ENCODE results near the gene RELA. TPM values are rescaled to one million over a fixed set of nuclear protein-coding genes. Genes with fewer than 3 reads are reported as not detected.

RELA gene
- total and polyA plus RNA-seq, 2 of the 13 experiments (the other 11 are each of a cell fraction or from before 2014, with no cell fraction given) = 21.4 to 40.5 TPM

DNA sequence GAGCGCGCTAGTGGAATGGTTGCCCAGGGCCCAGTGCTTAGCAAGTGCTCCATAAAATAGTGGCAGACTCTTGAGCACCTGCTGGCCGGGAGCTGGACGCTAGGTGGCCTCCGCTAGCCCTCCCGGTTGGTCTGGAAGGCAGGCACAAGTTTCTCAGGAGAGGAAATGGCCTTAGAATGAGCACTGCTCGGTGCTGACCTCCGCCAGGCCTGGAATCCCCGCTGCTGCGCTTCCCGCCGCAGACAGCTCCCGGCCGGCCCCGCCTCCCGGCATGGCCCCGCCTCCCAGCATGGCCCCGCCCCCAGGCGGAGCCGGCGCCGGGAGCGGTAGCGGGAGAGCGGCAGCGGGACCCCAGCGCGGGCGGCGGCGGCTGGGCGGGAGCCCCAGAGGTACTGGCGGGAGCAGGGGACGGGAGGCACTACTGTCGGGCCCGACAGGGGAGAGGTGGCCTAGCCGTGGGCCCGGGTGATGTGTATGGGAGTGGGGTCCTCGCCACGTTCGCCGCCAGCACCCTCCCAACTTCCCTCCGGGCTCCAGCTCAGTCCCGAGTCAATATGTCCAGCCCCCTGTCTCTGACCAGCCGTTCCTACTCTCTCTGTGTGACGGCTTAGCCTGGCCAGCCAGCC lies 24.8 kb downstream of the RELA start, which contains the start of gene SIPA1 (continued):
- TF ChIP-seq, protein P1, sequence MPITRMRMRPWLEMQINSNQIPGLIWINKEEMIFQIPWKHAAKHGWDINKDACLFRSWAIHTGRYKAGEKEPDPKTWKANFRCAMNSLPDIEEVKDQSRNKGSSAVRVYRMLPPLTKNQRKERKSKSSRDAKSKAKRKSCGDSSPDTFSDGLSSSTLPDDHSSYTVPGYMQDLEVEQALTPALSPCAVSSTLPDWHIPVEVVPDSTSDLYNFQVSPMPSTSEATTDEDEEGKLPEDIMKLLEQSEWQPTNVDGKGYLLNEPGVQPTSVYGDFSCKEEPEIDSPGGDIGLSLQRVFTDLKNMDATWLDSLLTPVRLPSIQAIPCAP (CRISPR knock-in tag; IDR thresholded peaks at IDR 0.05; ENCODE audit: low read depth) = no peak
- TF ChIP-seq RBFOX2 (IDR thresholded peaks at IDR 0.05; ENCODE audit: low read depth, low read length) = peak; percentile 86
- no peak for TF ChIP-seq PLRG1 (conservative IDR thresholded peaks at IDR 0.05)
- no peak; the same call in 1 of the 2 replicates for TF ChIP-seq NRL (CRISPR knock-in tag; IDR thresholded peaks at IDR 0.05; ENCODE audit: borderline replicate concordance)
- TF ChIP-seq, protein P2, sequence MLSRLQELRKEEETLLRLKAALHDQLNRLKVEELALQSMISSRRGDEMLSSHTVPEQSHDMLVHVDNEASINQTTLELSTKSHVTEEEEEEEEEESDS (CRISPR knock-in tag; IDR thresholded peaks at IDR 0.05; ENCODE audit: borderline replicate concordance) = 0 out of 2 replicates have a peak, but pooled peaks have one; percentile 61
- TF ChIP-seq MTF1 (CRISPR knock-in tag; IDR thresholded peaks at IDR 0.05) = no peak
- no peak for TF ChIP-seq MIXL1 (CRISPR knock-in tag; IDR thresholded peaks at IDR 0.05)
- no peak for TF ChIP-seq TP53 (CRISPR knock-in tag; conservative IDR thresholded peaks at IDR 0.05)
- peak; percentile 40; the same call in 1 of the 2 replicates for TF ChIP-seq MAZ (IDR thresholded peaks at IDR 0.05; ENCODE audit: borderline replicate concordance, low read depth, low read length)
- TF ChIP-seq MAZ (CRISPR knock-in tag; IDR thresholded peaks at IDR 0.05; ENCODE audit: low read depth) = peak; percentile 61; the same call in 1 of the 2 replicates
- no peak for TF ChIP-seq ESRRA (CRISPR knock-in tag; IDR thresholded peaks at IDR 0.05; ENCODE audit: low read depth)
- TF ChIP-seq, protein P3, sequence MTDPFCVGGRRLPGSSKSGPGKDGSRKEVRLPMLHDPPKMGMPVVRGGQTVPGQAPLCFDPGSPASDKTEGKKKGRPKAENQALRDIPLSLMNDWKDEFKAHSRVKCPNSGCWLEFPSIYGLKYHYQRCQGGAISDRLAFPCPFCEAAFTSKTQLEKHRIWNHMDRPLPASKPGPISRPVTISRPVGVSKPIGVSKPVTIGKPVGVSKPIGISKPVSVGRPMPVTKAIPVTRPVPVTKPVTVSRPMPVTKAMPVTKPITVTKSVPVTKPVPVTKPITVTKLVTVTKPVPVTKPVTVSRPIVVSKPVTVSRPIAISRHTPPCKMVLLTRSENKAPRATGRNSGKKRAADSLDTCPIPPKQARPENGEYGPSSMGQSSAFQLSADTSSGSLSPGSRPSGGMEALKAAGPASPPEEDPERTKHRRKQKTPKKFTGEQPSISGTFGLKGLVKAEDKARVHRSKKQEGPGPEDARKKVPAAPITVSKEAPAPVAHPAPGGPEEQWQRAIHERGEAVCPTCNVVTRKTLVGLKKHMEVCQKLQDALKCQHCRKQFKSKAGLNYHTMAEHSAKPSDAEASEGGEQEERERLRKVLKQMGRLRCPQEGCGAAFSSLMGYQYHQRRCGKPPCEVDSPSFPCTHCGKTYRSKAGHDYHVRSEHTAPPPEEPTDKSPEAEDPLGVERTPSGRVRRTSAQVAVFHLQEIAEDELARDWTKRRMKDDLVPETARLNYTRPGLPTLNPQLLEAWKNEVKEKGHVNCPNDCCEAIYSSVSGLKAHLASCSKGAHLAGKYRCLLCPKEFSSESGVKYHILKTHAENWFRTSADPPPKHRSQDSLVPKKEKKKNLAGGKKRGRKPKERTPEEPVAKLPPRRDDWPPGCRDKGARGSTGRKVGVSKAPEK (CRISPR knock-in tag; IDR thresholded peaks at IDR 0.05; ENCODE audit: borderline replicate concordance) = no peak
- no peak for TF ChIP-seq ZNF30 (CRISPR knock-in tag; IDR thresholded peaks at IDR 0.05)
- no peak for TF ChIP-seq RBAK (CRISPR knock-in tag; IDR thresholded peaks at IDR 0.05)
- no peak for TF ChIP-seq ZSCAN9 (CRISPR knock-in tag; IDR thresholded peaks at IDR 0.05; ENCODE audit: borderline replicate concordance)
- TF ChIP-seq SOX5 (CRISPR knock-in tag; IDR thresholded peaks at IDR 0.05; ENCODE audit: borderline replicate concordance) = peak; percentile 14; the same call in 1 of the 2 replicates
- TF ChIP-seq, protein P4, sequence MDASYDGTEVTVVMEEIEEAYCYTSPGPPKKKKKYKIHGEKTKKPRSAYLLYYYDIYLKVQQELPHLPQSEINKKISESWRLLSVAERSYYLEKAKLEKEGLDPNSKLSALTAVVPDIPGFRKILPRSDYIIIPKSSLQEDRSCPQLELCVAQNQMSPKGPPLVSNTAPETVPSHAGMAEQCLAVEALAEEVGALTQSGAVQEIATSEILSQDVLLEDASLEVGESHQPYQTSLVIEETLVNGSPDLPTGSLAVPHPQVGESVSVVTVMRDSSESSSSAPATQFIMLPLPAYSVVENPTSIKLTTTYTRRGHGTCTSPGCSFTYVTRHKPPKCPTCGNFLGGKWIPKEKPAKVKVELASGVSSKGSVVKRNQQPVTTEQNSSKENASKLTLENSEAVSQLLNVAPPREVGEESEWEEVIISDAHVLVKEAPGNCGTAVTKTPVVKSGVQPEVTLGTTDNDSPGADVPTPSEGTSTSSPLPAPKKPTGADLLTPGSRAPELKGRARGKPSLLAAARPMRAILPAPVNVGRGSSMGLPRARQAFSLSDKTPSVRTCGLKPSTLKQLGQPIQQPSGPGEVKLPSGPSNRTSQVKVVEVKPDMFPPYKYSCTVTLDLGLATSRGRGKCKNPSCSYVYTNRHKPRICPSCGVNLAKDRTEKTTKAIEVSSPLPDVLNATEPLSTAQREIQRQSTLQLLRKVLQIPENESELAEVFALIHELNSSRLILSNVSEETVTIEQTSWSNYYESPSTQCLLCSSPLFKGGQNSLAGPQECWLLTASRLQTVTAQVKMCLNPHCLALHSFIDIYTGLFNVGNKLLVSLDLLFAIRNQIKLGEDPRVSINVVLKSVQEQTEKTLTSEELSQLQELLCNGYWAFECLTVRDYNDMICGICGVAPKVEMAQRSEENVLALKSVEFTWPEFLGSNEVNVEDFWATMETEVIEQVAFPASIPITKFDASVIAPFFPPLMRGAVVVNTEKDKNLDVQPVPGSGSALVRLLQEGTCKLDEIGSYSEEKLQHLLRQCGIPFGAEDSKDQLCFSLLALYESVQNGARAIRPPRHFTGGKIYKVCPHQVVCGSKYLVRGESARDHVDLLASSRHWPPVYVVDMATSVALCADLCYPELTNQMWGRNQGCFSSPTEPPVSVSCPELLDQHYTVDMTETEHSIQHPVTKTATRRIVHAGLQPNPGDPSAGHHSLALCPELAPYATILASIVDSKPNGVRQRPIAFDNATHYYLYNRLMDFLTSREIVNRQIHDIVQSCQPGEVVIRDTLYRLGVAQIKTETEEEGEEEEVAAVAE (CRISPR knock-in tag; IDR thresholded peaks at IDR 0.05; ENCODE audit: borderline replicate concordance) = no peak
- TF ChIP-seq PHF20 (CRISPR knock-in tag; IDR thresholded peaks at IDR 0.05) = peak; percentile 39; the same call in 1 of the 2 replicates
- no peak; the same call in 1 of the 2 replicates for TF ChIP-seq EED (CRISPR knock-in tag; IDR thresholded peaks at IDR 0.05)
- TF ChIP-seq, protein P5, sequence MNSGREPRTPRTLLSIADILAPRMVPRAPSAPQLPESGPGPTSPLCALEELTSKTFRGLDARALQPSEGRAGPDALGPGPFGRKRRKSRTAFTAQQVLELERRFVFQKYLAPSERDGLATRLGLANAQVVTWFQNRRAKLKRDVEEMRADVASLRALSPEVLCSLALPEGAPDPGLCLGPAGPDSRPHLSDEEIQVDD (CRISPR knock-in tag; IDR thresholded peaks at IDR 0.05; ENCODE audit: borderline replicate concordance) = no peak
- no peak for TF ChIP-seq CCDC6 (CRISPR knock-in tag; IDR thresholded peaks at IDR 0.05)

All from HepG2 (cell line).